SU-DHL-6 (cell line): ENCODE data around the gene WWOX.

Source experiments
- H2AFZ ChIP-seq: fragments of 200-600 bp; sonication (generic); 2 replicates; pipeline ENCODE4 v1.6.1; 2014; ENCODE audit warnings: low read depth, mild to moderate bottlenecking, moderate library complexity, mixed read lengths, antibody characterized with exemption, low read length; ENCODE audit not compliant: severe bottlenecking
- H3F3A ChIP-seq: fragments of 200-600 bp; shearing (Covaris generic); 2 replicates; pipeline ENCODE4 v1.6.0; 2016; ENCODE audit warnings: antibody characterized with exemption, mild to moderate bottlenecking; ENCODE audit not compliant: insufficient read depth
- H3K27ac ChIP-seq: fragments of 200-600 bp; sonication (generic); 2 replicates; pipeline ENCODE4 v1.5.1; 2016; ENCODE audit warnings: low read depth, mild to moderate bottlenecking, low read length, moderate library complexity, mixed read lengths
- H3K27me3 ChIP-seq: fragments of 200-600 bp; sonication (generic), shearing (Covaris generic); 2 replicates; pipeline ENCODE4 v1.6.0; 2014; ENCODE audit warnings: mild to moderate bottlenecking, low read length
- H3K36me3 ChIP-seq: fragments of 200-600 bp; sonication (generic); 2 replicates; pipeline ENCODE4 v1.6.1; 2014; ENCODE audit warnings: mild to moderate bottlenecking, low read length, mixed read lengths
- H3K4me2 ChIP-seq: fragments of 300-600, 200-600 bp; shearing (Covaris generic), sonication (generic); 2 replicates; pipeline ENCODE4 v1.6.0; 2014; ENCODE audit warnings: low read length, low read depth, mild to moderate bottlenecking; ENCODE audit not compliant: poor library complexity, severe bottlenecking
- H3K4me3 ChIP-seq: fragments of 200-600 bp; sonication (generic); 2 replicates; pipeline ENCODE4 v1.5.1; 2014; ENCODE audit warnings: antibody characterized with exemption, low read length, mild to moderate bottlenecking, mixed read lengths; ENCODE audit not compliant: insufficient read depth, poor library complexity, severe bottlenecking
- H3K79me2 ChIP-seq: fragments of 200-600 bp; sonication (generic); 2 replicates; pipeline ENCODE4 v1.6.1; 2014; ENCODE audit warnings: mild to moderate bottlenecking, low read length, moderate library complexity; ENCODE audit not compliant: insufficient read depth
- H3K9ac ChIP-seq: fragments of 200-600 bp; sonication (generic); 2 replicates; pipeline ENCODE4 v1.7.0; 2014; ENCODE audit warnings: mild to moderate bottlenecking, low read length
- H3K9me2 ChIP-seq: fragments of 200-600 bp; sonication (generic); replicated peaks from 2 replicates; pipeline ENCODE4 v1.6.1; 2014; ENCODE audit warnings: low read length; ENCODE audit not compliant: insufficient read depth
- H3K9me3 ChIP-seq: fragments of 200-600 bp; sonication (generic); 2 replicates; pipeline ENCODE4 v1.6.1; 2014; ENCODE audit warnings: low read length, mixed read lengths; ENCODE audit not compliant: insufficient read depth
- H4K20me1 ChIP-seq: fragments of 200-600 bp; sonication (generic); 2 replicates; pipeline ENCODE4 v1.6.1; 2014; ENCODE audit warnings: low read depth, mild to moderate bottlenecking, antibody characterized with exemption, low read length, moderate library complexity, mixed read lengths
- EZH2phosphoT487 ChIP-seq: fragments of 200-600 bp; sonication (generic), shearing (Covaris generic); conservative IDR thresholded peaks from 2 replicates; pipeline ENCODE4 v1.6.1; 2018; ENCODE audit warnings: mild to moderate bottlenecking, antibody characterized with exemption, low read length, moderate library complexity, mixed read lengths
- TF ChIP-seq, protein P1 (sequence below): fragments of 200-600 bp; sonication (generic); IDR thresholded peaks from one replicate; pipeline ENCODE4 v1.5.1; 2017; ENCODE audit warnings: antibody characterized with exemption, mild to moderate bottlenecking, low read length, moderate library complexity; ENCODE audit not compliant: insufficient read depth, poor library complexity, severe bottlenecking

Gene WWOX

DNA sequence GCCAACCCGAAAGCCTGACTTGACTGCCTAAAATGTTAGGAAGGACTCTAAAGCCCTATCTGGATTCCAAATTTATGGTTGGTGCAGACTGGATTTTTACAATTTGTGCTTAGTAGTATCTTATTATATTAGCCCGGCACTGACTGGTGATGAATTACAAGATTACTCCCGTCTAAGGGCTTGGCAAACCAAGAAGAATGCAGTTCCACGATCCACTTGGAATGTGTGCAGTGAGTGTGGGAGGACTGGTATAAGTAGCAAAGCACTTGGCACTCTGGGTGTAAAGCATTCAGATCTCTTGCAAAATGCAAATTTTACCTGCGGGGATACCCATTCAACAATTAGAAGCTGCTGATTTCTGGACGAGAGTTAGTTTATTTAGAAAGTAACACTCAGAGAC, 961.7 kb downstream of the WWOX start:
- H3K4me3 ChIP-seq: no peak overlapping the region
- H4K20me1 ChIP-seq: no peaks in the 10 kb centered on the region
- TF ChIP-seq EZH2phosphoT487: no peak
- TF ChIP-seq, protein P1, sequence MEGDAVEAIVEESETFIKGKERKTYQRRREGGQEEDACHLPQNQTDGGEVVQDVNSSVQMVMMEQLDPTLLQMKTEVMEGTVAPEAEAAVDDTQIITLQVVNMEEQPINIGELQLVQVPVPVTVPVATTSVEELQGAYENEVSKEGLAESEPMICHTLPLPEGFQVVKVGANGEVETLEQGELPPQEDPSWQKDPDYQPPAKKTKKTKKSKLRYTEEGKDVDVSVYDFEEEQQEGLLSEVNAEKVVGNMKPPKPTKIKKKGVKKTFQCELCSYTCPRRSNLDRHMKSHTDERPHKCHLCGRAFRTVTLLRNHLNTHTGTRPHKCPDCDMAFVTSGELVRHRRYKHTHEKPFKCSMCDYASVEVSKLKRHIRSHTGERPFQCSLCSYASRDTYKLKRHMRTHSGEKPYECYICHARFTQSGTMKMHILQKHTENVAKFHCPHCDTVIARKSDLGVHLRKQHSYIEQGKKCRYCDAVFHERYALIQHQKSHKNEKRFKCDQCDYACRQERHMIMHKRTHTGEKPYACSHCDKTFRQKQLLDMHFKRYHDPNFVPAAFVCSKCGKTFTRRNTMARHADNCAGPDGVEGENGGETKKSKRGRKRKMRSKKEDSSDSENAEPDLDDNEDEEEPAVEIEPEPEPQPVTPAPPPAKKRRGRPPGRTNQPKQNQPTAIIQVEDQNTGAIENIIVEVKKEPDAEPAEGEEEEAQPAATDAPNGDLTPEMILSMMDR: no peak
- H3K27ac ChIP-seq: no peak overlapping the region
- no peaks in the 10 kb centered on the region for H3K9me2 ChIP-seq
- no peaks in the 10 kb centered on the region for H3K79me2 ChIP-seq
- no peak overlapping the region for H3K4me2 ChIP-seq
- no peak overlapping the region for H3K9ac ChIP-seq
- no peak overlapping the region for H2AFZ ChIP-seq
- H3K36me3 ChIP-seq: no peaks in the 10 kb centered on the region
- H3K9me3 ChIP-seq: no peaks in the 10 kb centered on the region
- H3K27me3 ChIP-seq: no peaks in the 10 kb centered on the region
- H3F3A ChIP-seq: no peaks in the 10 kb centered on the region

DNA sequence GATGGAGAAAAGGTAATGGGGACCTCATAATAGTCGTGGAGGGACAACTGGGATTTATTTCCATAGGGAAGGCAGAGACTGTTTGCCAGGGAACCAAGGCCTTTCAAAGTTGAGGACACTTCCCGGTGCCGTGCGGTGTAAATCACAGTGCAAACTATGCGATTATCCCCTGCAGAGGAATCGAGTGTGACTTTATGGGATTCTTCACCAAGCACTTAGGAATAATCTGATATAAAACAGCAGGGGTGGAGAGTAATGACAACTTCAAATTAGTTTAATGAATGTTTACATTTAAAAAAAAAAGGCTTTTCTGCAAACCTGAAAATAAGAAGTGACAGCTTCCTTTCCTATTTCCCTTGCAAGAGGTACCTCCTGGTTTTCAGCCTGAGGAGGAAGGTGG, 962.9 kb downstream of the WWOX start:
- H2AFZ ChIP-seq: no peak overlapping the region
- no peaks in the 10 kb centered on the region for H4K20me1 ChIP-seq
- no peaks in the 10 kb centered on the region for H3K27me3 ChIP-seq
- no peak overlapping the region for H3K27ac ChIP-seq
- H3K4me3 ChIP-seq: no peak overlapping the region
- H3K9ac ChIP-seq: no peak overlapping the region
- no peaks in the 10 kb centered on the region for H3K9me2 ChIP-seq
- H3F3A ChIP-seq: no peaks in the 10 kb centered on the region
- no peaks in the 10 kb centered on the region for H3K79me2 ChIP-seq
- TF ChIP-seq EZH2phosphoT487: no peak
- TF ChIP-seq, protein P1: no peak
- no peak overlapping the region for H3K4me2 ChIP-seq
- H3K9me3 ChIP-seq: no peaks in the 10 kb centered on the region
- H3K36me3 ChIP-seq: no peaks in the 10 kb centered on the region

DNA sequence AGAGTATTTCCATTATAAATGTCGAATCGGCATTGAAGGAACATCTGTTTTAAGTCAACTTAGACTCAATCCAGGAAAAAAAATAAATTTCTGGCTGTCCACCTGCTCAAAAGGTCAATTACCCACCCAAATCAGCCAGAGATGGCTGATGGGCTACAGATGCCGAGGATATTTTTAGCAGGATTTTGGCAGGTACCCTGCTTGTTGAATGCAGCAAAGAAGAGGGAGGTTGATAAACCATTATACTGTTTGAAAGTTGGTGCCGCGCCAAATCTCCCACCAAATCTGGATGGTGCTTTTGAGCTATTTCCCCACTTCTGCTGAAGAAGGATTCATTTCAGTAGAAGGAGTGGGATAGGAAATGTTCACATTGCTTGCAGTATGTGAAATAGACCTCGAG, 963.4 kb downstream of the WWOX start:
- H3K4me3 ChIP-seq: no peak overlapping the region
- no peak overlapping the region for H3K27ac ChIP-seq
- H3K9ac ChIP-seq: no peak overlapping the region
- no peaks in the 10 kb centered on the region for H3F3A ChIP-seq
- no peak overlapping the region for H3K4me2 ChIP-seq
- no peak overlapping the region for H2AFZ ChIP-seq
- no peaks in the 10 kb centered on the region for H3K79me2 ChIP-seq
- H3K9me2 ChIP-seq: no peaks in the 10 kb centered on the region
- no peaks in the 10 kb centered on the region for H3K36me3 ChIP-seq
- no peaks in the 10 kb centered on the region for H3K9me3 ChIP-seq
- H4K20me1 ChIP-seq: no peaks in the 10 kb centered on the region
- TF ChIP-seq, protein P1: no peak
- TF ChIP-seq EZH2phosphoT487: no peak
- H3K27me3 ChIP-seq: no peaks in the 10 kb centered on the region
